Activated CD4-positive, alpha-beta memory T cell treated with anti-CD3 and anti-CD28 coated beads for 36 hours (primary cell): ENCODE measurements around the gene ROS1. TPM values are rescaled to one million over a fixed set of nuclear protein-coding genes. Genes with fewer than 3 reads are reported as not detected.

Experiments used
- CTCF ChIA-PET: fragments of 350-600 bp; sonication (Branson Sonifier 250); formaldehyde crosslinking; loops from one replicate; lab custom pipeline; 2021; ENCODE audit warnings: antibody characterized with exemption, inconsistent platforms; lab: Charles Lee
- POLR2A ChIA-PET: fragments of 350-600 bp; sonication (Branson Sonifier 250); formaldehyde crosslinking; loops from one replicate; lab custom pipeline; 2021; ENCODE audit warnings: antibody characterized with exemption; lab: Charles Lee
- DNase-seq: peaks from one replicate; pipeline ENCODE4 v3.0.0-alpha.2; 2020
- H3K27ac Mint-ChIP-seq: one replicate; pipeline ENCODE4 v1.8.0; 2021; ENCODE audit warnings: mixed read lengths
- H3K27me3 Mint-ChIP-seq: one replicate; pipeline ENCODE4 v1.8.0; 2021; ENCODE audit warnings: mixed read lengths
- H3K36me3 Mint-ChIP-seq: one replicate; pipeline ENCODE4 v1.8.0; 2021; ENCODE audit warnings: mixed read lengths
- H3K4me1 Mint-ChIP-seq: one replicate; pipeline ENCODE4 v1.8.0; 2021; ENCODE audit warnings: low read depth, mixed read lengths
- H3K4me3 Mint-ChIP-seq: one replicate; pipeline ENCODE4 v1.8.0; 2021; ENCODE audit warnings: mild to moderate bottlenecking, mixed read lengths
- H3K9me3 Mint-ChIP-seq: one replicate; pipeline ENCODE4 v1.8.0; 2021; ENCODE audit warnings: mixed read lengths
- intact Hi-C: fragments of 100-400 bp; cut with micrococcal nuclease; formaldehyde crosslinking; loops from one replicate; pipeline ENCODE4 v1.15.1; 2023
- total RNA-seq, 2 experiments: library from RNA; stranded (reverse); gene quantifications; one replicate each; pipeline ENCODE4 v1.2.3, GENCODE V29; 2021

The ROS1 gene
- total RNA-seq, 2 experiments from 2014 or later, result not detected

- ChIA-PET CTCF (no interaction called here), POLR2A (no interaction called here)
- no peak for DNase-seq
- H3K9me3 Mint-ChIP-seq, result peaks cover 2% of the 10 kb centered on the region
- no peaks in the 10 kb centered on the region for H3K4me1 Mint-ChIP-seq
- no peak overlapping the region for H3K4me3 Mint-ChIP-seq
- H3K27ac Mint-ChIP-seq, result no peak overlapping the region
- H3K36me3 Mint-ChIP-seq, result no peaks in the 10 kb centered on the region
- peaks cover 23% of the 10 kb centered on the region for H3K27me3 Mint-ChIP-seq
- intact Hi-C loops, result no loop called here
These were observed 98.4 kb downstream of the ROS1 start for GRCh38 chr6:117327149-117328004.

GRCh38 chr6:117326396-117326795 lies 99.3 kb downstream of the ROS1 start:
- CTCF ChIA-PET, result no interaction called here
- no peak overlapping the region for H3K4me3 Mint-ChIP-seq
- DNase-seq, result no peak
- H3K27me3 Mint-ChIP-seq, result peaks cover 18% of the 10 kb centered on the region
- H3K27ac Mint-ChIP-seq, result no peak overlapping the region
- intact Hi-C loops, result no loop called here
- H3K4me1 Mint-ChIP-seq, result no peaks in the 10 kb centered on the region
- no peaks in the 10 kb centered on the region for H3K36me3 Mint-ChIP-seq
- H3K9me3 Mint-ChIP-seq, result no peaks in the 10 kb centered on the region
- POLR2A ChIA-PET, result no interaction called here

- Mint-ChIP-seq H3K27me3 (no peaks in the 10 kb centered on the region), H3K9me3 (no peaks in the 10 kb centered on the region), H3K4me3 (no peak overlapping the region), H3K36me3 (no peaks in the 10 kb centered on the region), H3K27ac (no peak overlapping the region), H3K4me1 (no peaks in the 10 kb centered on the region)
- intact Hi-C loops, result loop anchor here (5.0 kb wide), 1 partner anchor 345 kb away; no protein-coding TSS in a partner anchor
- ChIA-PET CTCF (interaction anchor here (1.1 kb wide), 1 partner anchor 22 kb away, joined by 3 read pairs; no protein-coding TSS in a partner anchor), POLR2A (no interaction called here)
- DNase-seq, result no peak
These were observed 108.5 kb downstream of the ROS1 start for GRCh38 chr6:117317261-117317660.

- intact Hi-C loops, result no loop called here
- DNase-seq, result no peak
- no peaks in the 10 kb centered on the region for H3K36me3 Mint-ChIP-seq
- ChIA-PET POLR2A (no interaction called here), CTCF (no interaction called here)
- peaks cover 5% of the 10 kb centered on the region for H3K27me3 Mint-ChIP-seq
- H3K27ac Mint-ChIP-seq, result no peak overlapping the region
- H3K9me3 Mint-ChIP-seq, result no peaks in the 10 kb centered on the region
- H3K4me3 Mint-ChIP-seq, result no peak overlapping the region
- no peaks in the 10 kb centered on the region for H3K4me1 Mint-ChIP-seq
These were observed 114.0 kb downstream of the ROS1 start for GRCh38 chr6:117311726-117312125.

GRCh38 chr6:117311310-117311709 lies 114.4 kb downstream of the ROS1 start:
- no peak for DNase-seq
- POLR2A ChIA-PET, result no interaction called here
- intact Hi-C loops, result no loop called here

GRCh38 chr6:117309611-117310010 lies 116.1 kb downstream of the ROS1 start:
- intact Hi-C loops, result no loop called here

More at GRCh38 chr6:117311310-117311709, 114.4 kb downstream of the ROS1 start:
- no peaks in the 10 kb centered on the region for H3K4me1 Mint-ChIP-seq
- peaks cover 5% of the 10 kb centered on the region for H3K27me3 Mint-ChIP-seq
- no peak overlapping the region for H3K4me3 Mint-ChIP-seq
- no peak overlapping the region for H3K27ac Mint-ChIP-seq
- no peaks in the 10 kb centered on the region for H3K36me3 Mint-ChIP-seq
- CTCF ChIA-PET, result no interaction called here
- H3K9me3 Mint-ChIP-seq, result no peaks in the 10 kb centered on the region

GRCh38 chr6:117309069-117309468 lies 116.7 kb downstream of the ROS1 start:
- no peaks in the 10 kb centered on the region for H3K4me1 Mint-ChIP-seq
- peaks cover 5% of the 10 kb centered on the region for H3K27me3 Mint-ChIP-seq
- no peak for DNase-seq
- intact Hi-C loops, result no loop called here
- ChIA-PET CTCF (no interaction called here), POLR2A (no interaction called here)
- H3K27ac Mint-ChIP-seq, result no peak overlapping the region
- H3K9me3 Mint-ChIP-seq, result no peaks in the 10 kb centered on the region
- no peak overlapping the region for H3K4me3 Mint-ChIP-seq
- H3K36me3 Mint-ChIP-seq, result no peaks in the 10 kb centered on the region

More at GRCh38 chr6:117309611-117310010, 116.1 kb downstream of the ROS1 start:
- Mint-ChIP-seq H3K9me3 (no peaks in the 10 kb centered on the region), H3K36me3 (no peaks in the 10 kb centered on the region), H3K27ac (no peak overlapping the region), H3K27me3 (peaks cover 5% of the 10 kb centered on the region), H3K4me1 (no peaks in the 10 kb centered on the region), H3K4me3 (no peak overlapping the region)
- POLR2A ChIA-PET, result no interaction called here
- CTCF ChIA-PET, result no interaction called here
- no peak for DNase-seq

GRCh38 chr6:117307655-117308054 lies 118.1 kb downstream of the ROS1 start:
- Mint-ChIP-seq H3K36me3 (no peaks in the 10 kb centered on the region), H3K4me3 (no peak overlapping the region), H3K4me1 (no peaks in the 10 kb centered on the region), H3K27me3 (peaks cover 5% of the 10 kb centered on the region), H3K27ac (no peak overlapping the region), H3K9me3 (no peaks in the 10 kb centered on the region)
- DNase-seq, result no peak
- CTCF ChIA-PET, result no interaction called here
- POLR2A ChIA-PET, result no interaction called here
- intact Hi-C loops, result no loop called here

- intact Hi-C loops, result no loop called here
- no peaks in the 10 kb centered on the region for H3K4me1 Mint-ChIP-seq
- no peaks in the 10 kb centered on the region for H3K36me3 Mint-ChIP-seq
- peaks cover 5% of the 10 kb centered on the region for H3K27me3 Mint-ChIP-seq
- no peaks in the 10 kb centered on the region for H3K9me3 Mint-ChIP-seq
- H3K4me3 Mint-ChIP-seq, result no peak overlapping the region
- ChIA-PET CTCF (no interaction called here), POLR2A (no interaction called here)
- DNase-seq, result no peak
- no peak overlapping the region for H3K27ac Mint-ChIP-seq
These were observed 119.4 kb downstream of the ROS1 start for GRCh38 chr6:117306227-117306790.

GRCh38 chr6:117304446-117304845 lies 121.3 kb downstream of the ROS1 start:
- ChIA-PET POLR2A (no interaction called here), CTCF (no interaction called here)
- DNase-seq, result no peak
- Mint-ChIP-seq H3K27ac (no peak overlapping the region), H3K9me3 (no peaks in the 10 kb centered on the region), H3K4me1 (no peaks in the 10 kb centered on the region), H3K27me3 (no peaks in the 10 kb centered on the region), H3K4me3 (no peak overlapping the region), H3K36me3 (no peaks in the 10 kb centered on the region)
- intact Hi-C loops, result no loop called here

GRCh38 chr6:117303323-117303722 lies 122.4 kb downstream of the ROS1 start:
- Mint-ChIP-seq H3K27me3 (no peaks in the 10 kb centered on the region), H3K9me3 (no peaks in the 10 kb centered on the region), H3K27ac (no peak overlapping the region), H3K4me1 (no peaks in the 10 kb centered on the region), H3K4me3 (no peak overlapping the region), H3K36me3 (no peaks in the 10 kb centered on the region)
- DNase-seq, result no peak
- ChIA-PET CTCF (no interaction called here), POLR2A (no interaction called here)
- intact Hi-C loops, result no loop called here

- Mint-ChIP-seq H3K27ac (no peak overlapping the region), H3K9me3 (no peaks in the 10 kb centered on the region), H3K4me3 (no peak overlapping the region), H3K27me3 (no peaks in the 10 kb centered on the region), H3K36me3 (no peaks in the 10 kb centered on the region), H3K4me1 (no peaks in the 10 kb centered on the region)
- intact Hi-C loops, result no loop called here
- DNase-seq, result no peak
- POLR2A ChIA-PET, result no interaction called here
- CTCF ChIA-PET, result no interaction called here
These were observed 126.8 kb downstream of the ROS1 start for GRCh38 chr6:117298941-117299340.
